SK-N-SH treated with all-trans-retinoic acid at 6 μM for 48 hours (cell line): ENCODE data around the gene YBX1.

ENCODE experiments used
- ARNTL ChIP-seq: fragments of 450-650 bp; formaldehyde crosslinking; IDR thresholded peaks from 2 replicates; pipeline ENCODE4 v1.5.0; 2020; ENCODE audit warnings: low read depth, mild to moderate bottlenecking, moderate library complexity, borderline replicate concordance
- ISL1 ChIP-seq: fragments of 250-450 bp; sonication (Bioruptor Pico); IDR thresholded peaks from 2 replicates; pipeline ENCODE4 v2.1.2; 2022; ENCODE audit warnings: mild to moderate bottlenecking, moderate library complexity
- RARB ChIP-seq: fragments of 250-450 bp; sonication (Bioruptor Pico); IDR thresholded peaks from 2 replicates; pipeline ENCODE4 v1.8.0; 2021; ENCODE audit warnings: mild to moderate bottlenecking, moderate library complexity
- TOX ChIP-seq: fragments of 250-450 bp; sonication (Bioruptor Pico); IDR thresholded peaks from 2 replicates; pipeline ENCODE4 v1.8.0; 2021; ENCODE audit warnings: mild to moderate bottlenecking, moderate library complexity, borderline replicate concordance
- ZC3H10 ChIP-seq: fragments of 250-450 bp; sonication (Bioruptor Pico); IDR thresholded peaks from 2 replicates; pipeline ENCODE4 v1.5.1; 2021; ENCODE audit warnings: mild to moderate bottlenecking, moderate library complexity
- ZNF8 ChIP-seq: fragments of 450-650 bp; formaldehyde crosslinking; IDR thresholded peaks from 2 replicates; pipeline ENCODE4 v1.5.0; 2020; ENCODE audit warnings: mild to moderate bottlenecking, moderate library complexity
- TF ChIP-seq, protein P1 (sequence below): fragments of 250-450 bp; sonication (Bioruptor Pico); IDR thresholded peaks from 2 replicates; pipeline ENCODE4 v1.8.0; 2020; ENCODE audit warnings: mild to moderate bottlenecking, moderate library complexity, borderline replicate concordance
- TF ChIP-seq, protein P2 (sequence below): fragments of 250-450 bp; sonication (Bioruptor Pico); IDR thresholded peaks from 2 replicates; pipeline ENCODE4 v1.8.0; 2021; ENCODE audit warnings: low read depth, mild to moderate bottlenecking, moderate library complexity, borderline replicate concordance

DNA sequence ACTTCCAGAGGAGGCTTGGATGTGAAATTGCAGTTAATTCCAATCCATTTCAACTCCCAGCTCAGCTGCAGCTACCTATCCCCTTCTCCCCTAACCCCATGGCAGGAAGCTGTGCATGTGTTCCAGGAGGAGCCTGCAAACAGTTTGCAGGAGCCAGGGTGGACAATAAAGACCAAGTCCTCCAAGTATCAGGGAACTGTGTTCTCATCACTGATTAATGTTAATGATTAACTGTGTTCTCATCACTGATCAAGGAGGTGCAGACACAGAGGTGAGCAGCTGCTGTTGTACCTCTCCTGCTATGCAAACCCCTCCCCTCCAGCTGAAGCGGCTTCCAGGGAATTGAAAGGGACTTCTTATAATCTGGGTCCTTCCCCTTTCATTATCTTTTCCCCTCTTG lies 38.6 kb downstream of the YBX1 start:
- TF ChIP-seq ZNF8 (CRISPR knock-in tag) (no peak), ARNTL (CRISPR knock-in tag) (no peak), TOX (no peak), ISL1 (no peak), ZC3H10 (no peak), RARB (no peak)
- TF ChIP-seq, protein P1, sequence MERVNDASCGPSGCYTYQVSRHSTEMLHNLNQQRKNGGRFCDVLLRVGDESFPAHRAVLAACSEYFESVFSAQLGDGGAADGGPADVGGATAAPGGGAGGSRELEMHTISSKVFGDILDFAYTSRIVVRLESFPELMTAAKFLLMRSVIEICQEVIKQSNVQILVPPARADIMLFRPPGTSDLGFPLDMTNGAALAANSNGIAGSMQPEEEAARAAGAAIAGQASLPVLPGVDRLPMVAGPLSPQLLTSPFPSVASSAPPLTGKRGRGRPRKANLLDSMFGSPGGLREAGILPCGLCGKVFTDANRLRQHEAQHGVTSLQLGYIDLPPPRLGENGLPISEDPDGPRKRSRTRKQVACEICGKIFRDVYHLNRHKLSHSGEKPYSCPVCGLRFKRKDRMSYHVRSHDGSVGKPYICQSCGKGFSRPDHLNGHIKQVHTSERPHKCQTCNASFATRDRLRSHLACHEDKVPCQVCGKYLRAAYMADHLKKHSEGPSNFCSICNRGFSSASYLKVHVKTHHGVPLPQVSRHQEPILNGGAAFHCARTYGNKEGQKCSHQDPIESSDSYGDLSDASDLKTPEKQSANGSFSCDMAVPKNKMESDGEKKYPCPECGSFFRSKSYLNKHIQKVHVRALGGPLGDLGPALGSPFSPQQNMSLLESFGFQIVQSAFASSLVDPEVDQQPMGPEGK (CRISPR knock-in tag), result no peak
- TF ChIP-seq, protein P2, sequence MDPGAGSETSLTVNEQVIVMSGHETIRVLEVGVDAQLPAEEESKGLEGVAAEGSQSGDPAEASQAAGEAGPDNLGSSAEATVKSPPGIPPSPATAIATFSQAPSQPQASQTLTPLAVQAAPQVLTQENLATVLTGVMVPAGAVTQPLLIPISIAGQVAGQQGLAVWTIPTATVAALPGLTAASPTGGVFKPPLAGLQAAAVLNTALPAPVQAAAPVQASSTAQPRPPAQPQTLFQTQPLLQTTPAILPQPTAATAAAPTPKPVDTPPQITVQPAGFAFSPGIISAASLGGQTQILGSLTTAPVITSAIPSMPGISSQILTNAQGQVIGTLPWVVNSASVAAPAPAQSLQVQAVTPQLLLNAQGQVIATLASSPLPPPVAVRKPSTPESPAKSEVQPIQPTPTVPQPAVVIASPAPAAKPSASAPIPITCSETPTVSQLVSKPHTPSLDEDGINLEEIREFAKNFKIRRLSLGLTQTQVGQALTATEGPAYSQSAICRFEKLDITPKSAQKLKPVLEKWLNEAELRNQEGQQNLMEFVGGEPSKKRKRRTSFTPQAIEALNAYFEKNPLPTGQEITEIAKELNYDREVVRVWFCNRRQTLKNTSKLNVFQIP (CRISPR knock-in tag), result no peak
